Vagina (tissue), 2 donors: ENCODE results near the gene REV1. TPM values are rescaled to one million over a fixed set of nuclear protein-coding genes. Genes with fewer than 3 reads are reported as not detected.

Experiments used
- DNase-seq, 2 donors: peaks; one replicate each; pipeline ENCODE4 v3.0.0-alpha.2; 2017; ENCODE audit errors: extremely low spot score in 2 of 2
- H3K27ac ChIP-seq: fragments of 200-600 bp; sonication (generic); one replicate; pipeline ENCODE4 v1.5.1; 2019
- H3K27me3 ChIP-seq: fragments of 200-600 bp; sonication (generic); one replicate; pipeline ENCODE4 v1.5.1; 2019
- H3K36me3 ChIP-seq, 2 donors: fragments of 200-600 bp; sonication (generic); one replicate each; pipeline ENCODE4 v1.5.1; 2017 to 2019
- H3K4me1 ChIP-seq: fragments of 200-600 bp; sonication (generic); one replicate; pipeline ENCODE4 v1.5.1; 2019
- H3K4me3 ChIP-seq, 2 donors: fragments of 200-600 bp; sonication (generic); 1 replicate in 1 of 2; 2 replicates in 1 of 2; pipeline ENCODE4 v1.5.1; 2016 to 2019
- H3K9me3 ChIP-seq: fragments of 200-600 bp; sonication (generic); one replicate; pipeline ENCODE4 v1.5.1; 2019
- POLR2A ChIP-seq, 2 donors: fragments of 450-650 bp; IDR thresholded peaks; one replicate each; pipeline ENCODE4 v1.6.1; 2017; ENCODE audit warnings: antibody characterized with exemption in 2 of 2, mild to moderate bottlenecking in 2 of 2, moderate library complexity in 2 of 2
- POLR2AphosphoS5 ChIP-seq, 2 donors: sonication (generic); formaldehyde crosslinking; IDR thresholded peaks; one replicate each; pipeline ENCODE4 v1.9.0; 2017; ENCODE audit warnings: antibody characterized with exemption in 2 of 2, mild to moderate bottlenecking in 2 of 2, low read depth in 1 of 2; ENCODE audit not compliant: insufficient read depth in 1 of 2
- intact Hi-C: fragments of 100-400 bp; cut with DNase I; formaldehyde crosslinking; loops from one replicate; pipeline ENCODE4 v1.15.1; 2023
- total RNA-seq: library from RNA; depleted of rRNA; stranded (reverse); fragments of >200 nt; gene quantifications from one replicate; pipeline ENCODE4 v1.2.3, GENCODE V29; 2016
- TF ChIP-seq, protein P1 (sequence below), 3 experiments: fragments of 450-650 bp in 2 of 3; fragments of 200-600 bp in 1 of 3; sonication (generic) in 1 of 3; IDR thresholded peaks; one replicate each; pipeline ENCODE4 v1.5.1; 2017 to 2019; ENCODE audit warnings: antibody characterized with exemption in 3 of 3, mild to moderate bottlenecking in 2 of 3, moderate library complexity in 2 of 3

The REV1 gene
- total RNA-seq, 1 donor from 2014 or later: 102 TPM

DNA sequence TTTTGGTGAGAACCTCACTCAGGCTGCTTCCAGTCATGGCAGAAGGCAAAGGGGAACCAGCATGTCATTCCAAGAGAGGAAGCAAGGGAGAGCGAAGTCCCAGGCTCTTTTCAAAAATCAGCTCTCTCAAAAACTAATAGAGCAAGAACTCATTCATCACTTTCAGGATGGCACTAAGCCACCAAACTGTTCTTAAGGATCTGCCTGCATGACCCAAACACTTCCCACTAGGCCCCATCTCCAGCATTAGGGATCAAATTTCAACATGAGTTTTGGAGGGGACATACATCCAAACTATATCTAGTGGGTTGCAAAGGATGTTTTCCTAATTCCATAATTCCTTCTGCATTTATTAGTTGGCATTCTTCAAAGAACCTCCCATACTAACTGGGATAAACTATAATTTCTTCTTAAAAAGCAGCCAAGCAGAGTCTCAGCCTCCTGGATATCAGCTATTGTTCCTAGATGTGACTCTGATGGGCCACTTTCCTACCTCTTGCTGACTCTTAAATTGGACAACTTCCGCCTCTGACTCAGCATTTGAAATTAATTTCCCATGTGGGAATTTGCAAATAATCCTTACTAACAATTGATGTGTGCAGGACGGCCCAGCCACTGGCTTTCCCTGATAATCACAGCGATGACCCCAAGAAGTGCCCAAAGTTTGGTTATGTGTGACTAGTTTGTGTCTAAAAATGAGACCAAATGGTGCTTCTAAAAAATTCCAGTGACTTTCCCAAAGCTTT is 5.5 kb upstream of the REV1 start:
- intact Hi-C loops: no loop called here
- no peak for DNase-seq
- no peak overlapping the region for H3K4me3 ChIP-seq
- TF ChIP-seq, protein P1, sequence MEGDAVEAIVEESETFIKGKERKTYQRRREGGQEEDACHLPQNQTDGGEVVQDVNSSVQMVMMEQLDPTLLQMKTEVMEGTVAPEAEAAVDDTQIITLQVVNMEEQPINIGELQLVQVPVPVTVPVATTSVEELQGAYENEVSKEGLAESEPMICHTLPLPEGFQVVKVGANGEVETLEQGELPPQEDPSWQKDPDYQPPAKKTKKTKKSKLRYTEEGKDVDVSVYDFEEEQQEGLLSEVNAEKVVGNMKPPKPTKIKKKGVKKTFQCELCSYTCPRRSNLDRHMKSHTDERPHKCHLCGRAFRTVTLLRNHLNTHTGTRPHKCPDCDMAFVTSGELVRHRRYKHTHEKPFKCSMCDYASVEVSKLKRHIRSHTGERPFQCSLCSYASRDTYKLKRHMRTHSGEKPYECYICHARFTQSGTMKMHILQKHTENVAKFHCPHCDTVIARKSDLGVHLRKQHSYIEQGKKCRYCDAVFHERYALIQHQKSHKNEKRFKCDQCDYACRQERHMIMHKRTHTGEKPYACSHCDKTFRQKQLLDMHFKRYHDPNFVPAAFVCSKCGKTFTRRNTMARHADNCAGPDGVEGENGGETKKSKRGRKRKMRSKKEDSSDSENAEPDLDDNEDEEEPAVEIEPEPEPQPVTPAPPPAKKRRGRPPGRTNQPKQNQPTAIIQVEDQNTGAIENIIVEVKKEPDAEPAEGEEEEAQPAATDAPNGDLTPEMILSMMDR (IDR thresholded peaks at IDR 0.05): no peak
- TF ChIP-seq POLR2A (IDR thresholded peaks at IDR 0.05) (no peak), POLR2AphosphoS5 (IDR thresholded peaks at IDR 0.05; ENCODE audit: insufficient read depth in 1 of 2, low read depth in 1 of 2) (no peak)
- H3K4me1 ChIP-seq: peaks cover 11% of the 10 kb centered on the region
- H3K27me3 ChIP-seq: no peaks in the 10 kb centered on the region
- H3K9me3 ChIP-seq: no peaks in the 10 kb centered on the region
- H3K27ac ChIP-seq: no peak overlapping the region
- no peaks in the 10 kb centered on the region for H3K36me3 ChIP-seq

DNA sequence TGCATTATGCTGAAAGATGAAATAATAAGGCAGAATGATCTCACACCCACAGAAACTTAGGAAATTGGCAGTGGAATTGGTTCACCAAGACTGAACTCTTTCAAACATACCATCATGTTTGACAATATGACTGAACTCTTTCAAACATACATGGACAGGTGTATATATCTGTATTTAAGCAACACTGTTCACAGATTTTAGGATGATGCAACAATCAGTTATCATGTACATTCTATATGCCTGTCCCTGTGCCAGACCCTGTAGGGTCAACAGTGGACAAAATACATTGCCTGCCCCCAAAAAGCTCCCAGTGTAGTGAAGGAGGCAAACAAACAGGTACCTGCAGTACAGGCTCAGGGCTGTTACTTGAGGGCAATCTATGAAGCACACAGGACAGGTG is 2.9 kb upstream of the REV1 start:
- H3K4me3 ChIP-seq: no peak overlapping the region
- no peak for DNase-seq
- TF ChIP-seq, protein P1 (IDR thresholded peaks at IDR 0.05): no peak
- H3K9me3 ChIP-seq: no peaks in the 10 kb centered on the region
- peaks cover 25% of the 10 kb centered on the region for H3K4me1 ChIP-seq
- intact Hi-C loops: no loop called here
- H3K27me3 ChIP-seq: no peaks in the 10 kb centered on the region
- H3K36me3 ChIP-seq: no peaks in the 10 kb centered on the region
- no peak overlapping the region for H3K27ac ChIP-seq

DNA sequence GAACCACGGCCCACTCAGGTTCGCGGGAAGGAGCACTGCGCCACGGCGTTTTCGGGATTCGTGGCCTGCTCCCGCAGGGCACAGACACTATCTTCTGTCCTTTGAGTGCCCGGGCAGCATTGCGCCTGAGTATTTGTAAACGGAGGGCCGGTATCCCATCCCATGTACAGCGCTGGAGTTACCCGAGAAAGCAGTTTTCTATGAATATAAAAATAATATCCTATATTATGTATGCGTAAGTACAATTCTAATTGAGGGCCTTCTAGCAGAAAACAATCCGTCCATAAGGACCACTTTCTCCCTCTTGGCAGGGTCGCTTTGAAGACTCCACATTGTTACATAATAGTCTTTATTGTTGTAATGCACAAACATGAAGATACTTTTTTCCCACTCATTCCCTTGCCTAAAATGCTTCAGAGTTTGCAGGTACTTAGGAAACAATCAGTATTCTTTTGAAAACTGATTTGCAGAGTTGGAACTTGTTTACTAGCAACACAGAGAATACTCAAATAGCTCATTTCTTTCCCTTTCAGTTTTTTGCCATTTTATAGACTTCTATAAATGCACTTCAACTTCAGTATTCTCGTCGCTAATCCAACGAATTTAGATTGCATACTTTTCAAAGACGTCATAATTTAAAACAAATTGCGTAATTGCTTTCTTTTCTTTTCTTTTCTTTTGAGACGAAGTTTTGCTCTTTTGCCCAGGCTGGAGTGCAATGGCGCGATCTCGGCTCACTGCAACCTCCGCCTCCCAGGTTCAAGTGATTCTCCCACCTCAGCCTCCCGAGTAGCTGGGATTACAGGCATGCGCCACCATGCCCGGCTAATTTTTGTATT is 1.0 kb upstream of the REV1 start:
- intact Hi-C loops: no loop called here
- Histone ChIP-seq H3K36me3 (no peaks in the 10 kb centered on the region), H3K4me1 (peaks cover 44% of the 10 kb centered on the region), H3K9me3 (no peaks in the 10 kb centered on the region), H3K27me3 (no peaks in the 10 kb centered on the region), H3K4me3 (peak overlapping the region; percentile 90 to 93), H3K27ac (peak overlapping the region; percentile 98)
- DNase-seq: no peak
- TF ChIP-seq POLR2AphosphoS5 (IDR thresholded peaks at IDR 0.05; ENCODE audit: insufficient read depth in 1 of 2, low read depth in 1 of 2): peak in 1 of 2 donors; percentile 38
- TF ChIP-seq, protein P1 (IDR thresholded peaks at IDR 0.05): peak in 1 of 3 experiments; percentile 0
- TF ChIP-seq POLR2A (IDR thresholded peaks at IDR 0.05): no peak

DNA sequence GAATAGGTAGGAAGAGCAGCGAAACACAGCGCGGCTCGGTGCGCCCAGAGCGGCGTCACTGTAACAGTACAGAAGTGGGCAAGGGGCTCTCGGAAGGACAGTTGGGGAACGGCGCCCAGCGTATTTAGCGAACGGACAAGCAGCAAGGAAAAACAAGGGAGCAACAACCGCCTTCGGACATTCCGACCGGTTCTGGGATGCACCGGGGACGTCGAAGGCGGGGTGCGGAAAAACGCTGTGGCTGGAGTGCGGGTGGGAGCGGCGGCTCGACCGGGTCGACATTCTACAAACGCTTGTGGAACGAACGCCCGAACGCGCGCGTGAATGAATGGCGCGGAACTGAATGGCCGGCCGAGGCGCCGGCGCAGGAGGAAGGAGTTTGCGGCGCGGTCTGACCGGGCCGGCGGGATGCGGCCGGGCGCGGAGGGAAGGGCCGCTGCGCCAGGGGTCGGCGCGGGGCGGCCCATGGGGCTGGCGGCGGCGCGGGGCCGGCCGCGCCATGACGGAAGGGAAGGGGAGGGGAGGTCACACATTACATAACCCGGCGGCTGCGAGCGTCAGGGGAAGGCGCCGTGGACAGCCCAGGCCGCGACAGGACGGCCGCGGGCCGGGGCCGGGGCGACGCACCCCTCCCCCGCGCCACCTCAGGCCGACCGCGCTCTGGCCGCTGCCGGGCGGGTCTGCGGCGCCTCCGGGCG is 605 bp downstream of the REV1 start:
- intact Hi-C loops: loop anchor here (10.0 kb wide), 1 partner anchor 144 kb away; no protein-coding TSS in a partner anchor
- Histone ChIP-seq H3K4me1 (peaks cover 59% of the 10 kb centered on the region), H3K9me3 (no peaks in the 10 kb centered on the region), H3K36me3 (no peaks in the 10 kb centered on the region), H3K27ac (peak overlapping the region; percentile 98), H3K27me3 (no peaks in the 10 kb centered on the region), H3K4me3 (peak overlapping the region; percentile 90 to 93)
- DNase-seq: no peak
- TF ChIP-seq POLR2AphosphoS5 (IDR thresholded peaks at IDR 0.05; ENCODE audit: insufficient read depth in 1 of 2, low read depth in 1 of 2): peak in 1 of 2 donors; percentile 55
- TF ChIP-seq POLR2A (IDR thresholded peaks at IDR 0.05): no peak
- TF ChIP-seq, protein P1 (IDR thresholded peaks at IDR 0.05): no peak
